Smooth muscle cell (in vitro differentiated cells): Measurements from ENCODE around the gene BHLHA15. TPM values are rescaled to one million over a fixed set of nuclear protein-coding genes. Genes with fewer than 3 reads are reported as not detected.

ENCODE experiments used
- DNase-seq: peaks from one replicate; lab custom pipeline; 2025; ENCODE audit not compliant: unreplicated experiment; lab: John Stamatoyannopoulos, UW
- H2AFZ ChIP-seq: fragments of 200-600 bp; sonication (generic); 2 replicates; pipeline ENCODE4 v1.6.0; 2016; ENCODE audit warnings: antibody characterized with exemption, low read depth, mild to moderate bottlenecking
- H3F3A ChIP-seq: fragments of 200-600 bp; sonication (generic); 2 replicates; pipeline ENCODE4 v1.6.0; 2017; ENCODE audit warnings: antibody characterized with exemption, low read depth
- H3K27ac ChIP-seq: fragments of 200-600 bp; sonication (generic); 2 replicates; pipeline ENCODE4 v1.5.1; 2016; ENCODE audit warnings: low read depth, mild to moderate bottlenecking
- H3K27me3 ChIP-seq: fragments of 200-600 bp; sonication (generic); 2 replicates; pipeline ENCODE4 v1.6.1; 2016; ENCODE audit warnings: low read depth, mild to moderate bottlenecking
- H3K36me3 ChIP-seq: fragments of 200-600 bp; sonication (generic); 2 replicates; pipeline ENCODE4 v1.5.1; 2016; ENCODE audit warnings: low read depth
- H3K4me1 ChIP-seq: fragments of 200-600 bp; sonication (generic); 2 replicates; pipeline ENCODE4 v1.5.1; 2016; ENCODE audit warnings: low read depth
- H3K4me2 ChIP-seq: fragments of 200-600 bp; sonication (generic); 2 replicates; pipeline ENCODE4 v1.6.0; 2016; ENCODE audit warnings: mild to moderate bottlenecking
- H3K4me3 ChIP-seq: fragments of 200-600 bp; sonication (generic); 2 replicates; pipeline ENCODE4 v1.5.1; 2016; ENCODE audit warnings: mild to moderate bottlenecking
- H3K79me2 ChIP-seq: fragments of 200-600 bp; sonication (generic); 2 replicates; pipeline ENCODE4 v1.6.0; 2016; ENCODE audit warnings: low read depth, mild to moderate bottlenecking
- H3K9ac ChIP-seq: fragments of 200-600 bp; sonication (generic); 2 replicates; pipeline ENCODE4 v1.6.0; 2016; ENCODE audit warnings: low read depth
- H3K9me3 ChIP-seq: fragments of 200-600 bp; sonication (generic); replicated peaks from 2 replicates; pipeline ENCODE4 v1.5.1; 2016; ENCODE audit warnings: low read depth
- H4K20me1 ChIP-seq: fragments of 200-600 bp; sonication (generic); 2 replicates; pipeline ENCODE4 v1.6.0; 2016; ENCODE audit warnings: low read depth
- CTCF ChIP-seq: fragments of 200-600 bp; sonication (generic); IDR thresholded peaks from 2 replicates; pipeline ENCODE4 v1.5.1; 2017; ENCODE audit warnings: borderline replicate concordance, mild to moderate bottlenecking, antibody characterized with exemption; ENCODE audit not compliant: insufficient read depth, poor library complexity, severe bottlenecking
- WGBS: methylation state at CpG from one replicate; pipeline ENCODE4 v1.1.7; 2016; ENCODE audit warnings: low lambda C conversion rate; 5-methylcytosine and 5-hydroxymethylcytosine counted together
- polyA plus RNA-seq: library from polyadenylated mRNA; unstranded; fragments of >200 nt; fragmentation: Nextera tagmentation; extraction: Ambion mirVana; gene quantifications from 2 replicates; pipeline ENCODE4 v1.2.1, GENCODE V29; 2016
- total RNA-seq: library from RNA; depleted of rRNA; stranded (reverse); fragments of >200 nt; gene quantifications from 2 replicates; pipeline ENCODE4 v1.2.3, GENCODE V29; 2014

BHLHA15 gene
- total and polyA plus RNA-seq, 2 experiments from 2014 or later, result 0.27 to 1.3 TPM

GRCh38 chr7:98199131-98199530, 12.1 kb upstream of the BHLHA15 start:
- Histone ChIP-seq H2AFZ (no peak overlapping the region), H3K9me3 (no peaks in the 10 kb centered on the region), H3K4me2 (no peak overlapping the region), H4K20me1 (peaks cover 6% of the 10 kb centered on the region), H3F3A (no peaks in the 10 kb centered on the region), H3K36me3 (no peaks in the 10 kb centered on the region), H3K9ac (no peak overlapping the region), H3K4me1 (no peaks in the 10 kb centered on the region), H3K4me3 (no peak overlapping the region), H3K27ac (no peak overlapping the region), H3K79me2 (no peaks in the 10 kb centered on the region), H3K27me3 (no peaks in the 10 kb centered on the region)
- DNase-seq, result no peak
- 86% methylated on average over 5 of the region's 5 CpGs for WGBS
- no peak for TF ChIP-seq CTCF

- no peak for DNase-seq
- no peak overlapping the region for H3K9ac ChIP-seq
- no peaks in the 10 kb centered on the region for H3K4me1 ChIP-seq
- no peaks in the 10 kb centered on the region for H3K36me3 ChIP-seq
- H3K27ac ChIP-seq, result no peak overlapping the region
- H3F3A ChIP-seq, result no peaks in the 10 kb centered on the region
- no peak overlapping the region for H3K4me3 ChIP-seq
- no peaks in the 10 kb centered on the region for H3K27me3 ChIP-seq
- H4K20me1 ChIP-seq, result peaks cover 6% of the 10 kb centered on the region
- no peak overlapping the region for H3K4me2 ChIP-seq
- TF ChIP-seq CTCF, result no peak
- no peaks in the 10 kb centered on the region for H3K79me2 ChIP-seq
- H2AFZ ChIP-seq, result no peak overlapping the region
- WGBS, result 93% methylated on average over 6 of the region's 6 CpGs
- H3K9me3 ChIP-seq, result no peaks in the 10 kb centered on the region
Observed at GRCh38 chr7:98200364-98200763, 10.9 kb upstream of the BHLHA15 start.

- H3K79me2 ChIP-seq, result no peaks in the 10 kb centered on the region
- WGBS, result 92% methylated on average over 15 of the region's 15 CpGs
- no peaks in the 10 kb centered on the region for H3K27me3 ChIP-seq
- DNase-seq, result no peak
- no peak overlapping the region for H3K4me2 ChIP-seq
- H3K9ac ChIP-seq, result no peak overlapping the region
- H3K36me3 ChIP-seq, result no peaks in the 10 kb centered on the region
- no peak overlapping the region for H3K27ac ChIP-seq
- H3F3A ChIP-seq, result no peaks in the 10 kb centered on the region
- no peaks in the 10 kb centered on the region for H3K4me1 ChIP-seq
- H3K4me3 ChIP-seq, result no peak overlapping the region
- H4K20me1 ChIP-seq, result peaks cover 6% of the 10 kb centered on the region
- no peak for TF ChIP-seq CTCF
- no peak overlapping the region for H2AFZ ChIP-seq
- no peaks in the 10 kb centered on the region for H3K9me3 ChIP-seq
Observed at GRCh38 chr7:98202367-98203195, 8.7 kb upstream of the BHLHA15 start.
